Right forelimb (tissue), 1 donor: Measurements from ENCODE around the gene PITPNC1.

Experiments used
- DNase-seq: peaks from one replicate; pipeline ENCODE4 v3.0.0-alpha.2; 2018

Gene PITPNC1

DNA sequence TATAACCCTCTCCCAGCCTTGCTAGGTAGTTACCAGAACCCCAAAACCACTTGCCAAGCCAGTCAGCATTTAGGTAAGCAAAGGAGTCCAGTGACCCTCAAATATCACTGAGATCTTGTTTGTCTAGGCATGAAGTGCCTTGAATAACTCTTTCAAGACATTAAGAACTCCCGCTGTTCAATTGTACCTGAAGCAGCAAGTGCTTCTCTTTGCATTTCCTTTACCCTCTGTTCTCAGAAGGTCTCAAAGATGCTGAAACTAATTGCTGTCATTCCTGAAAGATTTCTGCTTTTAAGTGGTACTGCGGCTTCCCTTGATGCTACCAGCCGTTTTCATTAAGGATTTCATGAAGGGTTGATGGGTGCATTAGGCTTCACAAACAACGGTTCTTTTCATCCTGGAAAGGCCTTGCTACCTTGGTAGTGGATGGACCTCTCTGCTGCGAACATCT is 142.7 kb downstream of the PITPNC1 start:
- DNase-seq: no peak

DNA sequence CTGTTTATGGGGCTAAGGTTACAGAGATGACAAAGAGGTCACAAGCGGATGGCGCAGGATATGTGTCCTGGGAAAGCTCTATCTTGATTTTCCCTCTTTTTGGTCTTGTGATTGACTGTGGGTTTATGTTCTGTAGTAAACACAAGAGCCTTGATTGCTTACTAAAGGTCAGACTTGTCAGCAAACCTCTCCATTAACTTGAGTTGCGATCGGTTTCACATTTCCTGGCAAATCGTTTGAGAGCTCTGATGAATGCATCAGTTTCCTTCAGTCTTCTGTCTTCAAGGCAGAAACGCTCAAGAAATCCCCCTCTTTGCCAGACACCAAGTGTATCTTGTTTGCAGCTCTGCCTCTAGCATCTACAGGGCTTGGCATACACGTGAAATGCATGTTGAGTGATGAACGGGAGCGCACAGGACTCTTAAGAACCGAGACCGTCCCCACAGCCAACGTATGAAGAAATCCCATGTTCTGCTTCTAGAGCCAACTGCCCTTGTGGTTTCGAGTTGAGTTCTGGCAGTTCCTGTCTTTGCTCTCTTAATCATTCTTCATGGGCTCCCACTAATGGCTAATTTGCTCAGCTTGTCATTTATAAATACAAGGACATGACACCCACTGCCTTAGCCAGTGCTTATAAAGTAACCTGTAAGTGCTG is 143.3 kb downstream of the PITPNC1 start:
- DNase-seq: no peak

DNA sequence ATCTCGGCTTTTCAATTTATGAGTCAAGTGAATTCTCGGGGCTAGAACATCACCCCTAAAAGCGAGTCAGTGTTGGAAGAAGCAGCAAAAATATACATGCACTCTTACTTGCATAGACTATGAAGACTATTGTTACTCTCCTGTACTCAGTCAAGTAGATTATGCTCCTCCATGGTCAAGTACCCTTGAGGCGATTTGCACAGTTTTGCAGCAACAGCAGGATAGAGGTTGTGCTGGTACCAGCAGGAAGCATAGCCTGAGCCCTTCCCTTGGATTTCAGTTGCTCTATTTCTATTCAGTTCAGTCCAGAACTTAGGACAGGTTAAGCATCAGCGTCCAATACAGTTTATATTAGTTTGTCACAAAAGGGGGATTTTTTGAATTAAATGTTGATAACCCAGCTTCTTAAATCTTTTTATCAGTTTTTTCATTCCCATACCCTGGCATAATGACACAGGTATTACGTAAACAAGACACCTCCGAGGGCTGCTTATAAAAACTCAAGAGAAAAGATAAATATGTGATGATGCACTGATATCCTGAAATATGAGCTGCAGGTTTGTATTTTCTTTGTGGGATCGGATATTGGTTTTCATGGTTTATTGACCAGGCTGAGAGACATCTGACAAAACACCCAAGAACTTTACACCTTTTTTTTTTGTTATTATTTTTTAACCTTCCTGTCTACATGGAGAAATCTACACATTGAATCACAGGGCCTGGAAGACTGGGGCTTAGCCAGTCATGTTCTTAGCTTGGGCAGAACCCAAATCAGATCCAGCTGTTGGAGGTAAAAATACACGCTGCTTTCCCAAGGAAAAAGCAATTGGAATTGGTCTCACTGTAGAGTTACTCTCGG is 144.1 kb downstream of the PITPNC1 start:
- no peak for DNase-seq

DNA sequence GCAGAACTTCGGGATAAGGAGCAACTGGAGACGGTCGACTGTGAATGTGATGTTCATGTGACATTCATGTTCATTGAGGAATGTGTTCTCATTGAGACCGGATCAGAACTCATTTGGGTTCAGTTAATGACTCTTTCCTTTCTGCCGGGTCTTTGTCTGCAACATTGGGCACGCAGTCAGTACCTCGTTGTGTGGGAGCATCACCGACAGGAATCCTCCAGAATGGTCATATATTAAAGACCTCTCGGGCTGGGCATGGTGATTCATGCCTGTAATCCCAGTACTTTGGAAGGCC is 144.6 kb downstream of the PITPNC1 start:
- no peak for DNase-seq

DNA sequence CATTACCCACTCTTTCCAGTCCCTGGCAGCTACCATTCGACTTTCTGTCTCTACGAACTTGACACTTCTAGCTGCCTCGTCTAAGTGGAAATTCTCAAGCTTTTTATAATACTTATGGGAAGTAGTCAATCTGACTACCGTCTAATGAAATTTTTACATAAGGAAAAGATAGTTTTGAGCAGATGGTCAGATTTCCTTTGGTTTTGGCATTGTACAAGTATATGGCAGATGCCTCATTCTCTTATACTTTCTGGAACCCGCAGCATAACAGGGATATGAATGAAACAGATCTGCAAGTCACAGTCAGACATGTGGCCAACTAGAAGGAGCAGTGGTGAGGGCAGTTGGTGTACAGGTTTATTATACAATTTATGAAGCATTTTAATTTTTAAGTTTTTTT is 146.0 kb downstream of the PITPNC1 start:
- DNase-seq: no peak

DNA sequence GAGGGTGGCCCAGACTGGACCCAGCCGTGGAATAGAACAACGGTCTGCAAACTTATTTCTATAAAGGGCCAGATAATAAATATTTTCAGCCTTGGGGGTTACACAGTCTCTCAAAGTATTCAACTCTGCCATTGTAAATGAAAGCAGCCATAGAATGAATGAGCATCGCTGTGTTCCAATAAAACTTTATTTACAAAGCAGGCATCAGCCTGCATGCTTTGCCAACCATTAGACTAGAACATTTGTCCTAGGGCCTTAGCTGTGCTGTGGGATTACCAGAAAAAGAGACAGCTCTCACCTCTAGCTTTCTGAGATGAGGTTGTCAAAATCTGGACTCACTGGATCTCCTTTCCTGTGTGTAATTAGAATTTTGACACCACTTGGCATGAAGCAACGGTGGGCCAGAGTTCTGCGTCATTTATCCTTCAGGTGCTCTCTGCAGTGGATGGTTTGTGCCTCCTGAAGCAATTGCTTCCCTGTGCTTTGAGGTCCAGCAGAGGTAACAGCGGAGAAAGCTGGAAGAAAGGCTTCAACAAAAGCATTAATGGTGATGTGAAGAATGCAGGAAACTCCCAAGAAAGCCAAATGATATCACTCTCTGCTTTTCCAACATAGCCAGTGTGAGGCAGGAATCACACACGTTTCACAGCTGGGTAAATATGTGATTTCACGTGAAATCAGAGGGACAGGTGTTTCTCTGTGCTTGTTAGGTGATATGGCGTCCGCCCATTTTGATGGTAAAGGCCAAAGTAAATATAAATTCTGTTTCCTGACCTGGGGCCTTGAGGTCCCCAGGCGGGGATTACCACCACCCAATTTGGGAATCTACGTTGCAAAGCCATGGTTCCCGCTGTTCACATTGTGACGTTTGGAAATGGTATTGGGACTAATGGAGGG is 148.4 kb downstream of the PITPNC1 start:
- DNase-seq: no peak

DNA sequence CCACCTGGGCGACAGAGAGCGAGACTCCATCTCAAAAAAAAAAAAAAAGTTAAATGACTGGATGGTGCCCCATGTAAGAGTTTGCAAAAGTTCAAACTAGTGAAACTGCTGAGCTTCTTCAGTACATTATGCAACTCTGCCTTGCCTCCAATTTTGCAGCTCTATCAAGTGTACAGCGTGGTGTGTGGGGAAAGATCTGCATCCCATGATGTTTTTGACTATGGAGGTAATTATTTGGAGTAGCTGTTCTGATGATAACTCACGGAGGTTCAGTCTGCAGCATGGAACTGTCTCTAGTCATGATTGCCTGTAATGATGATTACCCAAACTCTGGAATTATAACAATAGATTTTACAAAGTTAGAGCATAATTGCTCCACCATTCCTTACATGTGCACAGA is 149.6 kb downstream of the PITPNC1 start:
- DNase-seq: no peak

DNA sequence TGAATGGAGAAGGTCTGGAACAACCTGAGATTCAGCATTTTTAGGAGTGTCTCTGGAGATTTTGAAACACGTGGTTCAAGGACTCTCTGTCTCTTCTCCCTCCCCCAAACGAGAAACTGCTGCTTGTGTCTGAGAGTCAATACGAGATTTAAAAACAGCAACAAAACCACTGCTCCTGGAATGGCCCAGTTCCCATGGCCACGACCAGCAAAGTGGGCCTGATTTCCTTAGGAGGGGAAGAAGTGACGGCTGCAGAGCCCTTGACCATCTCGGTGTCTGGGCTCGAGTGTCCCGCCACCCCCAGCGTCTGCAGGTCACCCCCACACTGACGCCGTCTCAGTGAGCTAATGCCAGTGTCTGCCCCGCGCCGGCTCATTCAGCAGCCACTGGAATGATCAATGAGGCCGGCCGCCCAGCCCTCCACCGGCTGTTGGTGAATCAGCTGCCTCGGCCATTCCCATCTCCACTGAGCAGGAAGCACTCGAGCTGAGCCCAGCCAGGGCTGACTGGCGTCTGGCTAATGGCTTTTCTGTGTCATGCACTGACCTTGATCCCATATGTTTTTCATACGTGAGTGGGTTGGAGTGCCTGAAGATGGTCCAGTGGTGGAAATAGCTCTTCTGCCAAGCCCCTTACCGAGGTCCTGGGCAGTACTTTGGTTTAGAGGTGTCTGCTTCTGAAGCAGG is 151.8 kb downstream of the PITPNC1 start:
- DNase-seq: peak; percentile 84

DNA sequence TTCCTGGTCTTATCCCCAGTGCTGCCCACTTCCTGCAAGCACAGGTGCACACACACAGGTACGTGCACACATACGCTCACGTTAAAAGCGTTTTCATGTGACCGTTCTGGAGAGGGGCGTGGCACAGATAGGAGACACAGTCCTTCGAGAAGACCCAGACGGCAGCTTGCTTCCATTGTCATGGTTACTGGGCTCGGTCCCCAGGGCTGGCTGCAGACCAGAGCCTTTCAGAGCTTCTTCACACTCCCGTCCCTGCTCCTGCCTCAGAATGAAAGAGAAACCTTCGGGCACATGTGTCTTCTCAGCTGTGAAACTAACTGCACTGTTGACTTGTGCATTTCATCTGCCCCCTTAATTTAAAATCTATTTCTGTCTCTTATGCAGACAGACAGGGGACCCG is 154.2 kb downstream of the PITPNC1 start:
- no peak for DNase-seq

DNA sequence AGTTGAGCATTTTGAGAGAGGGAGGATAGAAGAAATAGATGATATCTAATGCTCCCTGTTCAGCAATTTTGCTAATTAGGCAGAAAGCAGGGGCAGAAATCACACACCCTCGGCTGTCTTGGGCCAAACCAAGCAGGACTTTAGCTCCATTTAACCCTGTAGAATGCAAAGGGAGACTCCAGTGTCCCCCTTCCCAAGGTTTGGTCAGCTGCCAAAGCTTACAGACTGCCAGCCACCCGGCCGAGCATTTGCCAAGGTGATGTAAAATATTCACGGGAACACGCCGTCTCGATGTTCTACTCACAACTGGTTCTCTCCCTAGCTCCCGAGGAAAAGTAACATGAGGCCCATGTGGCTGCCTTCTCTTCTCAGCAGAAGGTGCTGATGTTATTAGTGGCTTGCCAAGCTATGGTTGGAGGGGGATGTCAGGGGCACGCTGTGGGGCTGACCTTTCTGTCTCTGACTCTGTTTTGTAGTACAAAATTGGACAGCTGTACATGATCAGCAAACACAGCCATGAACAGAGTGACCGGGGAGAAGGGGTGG is 155.3 kb downstream of the PITPNC1 start:
- no peak for DNase-seq

DNA sequence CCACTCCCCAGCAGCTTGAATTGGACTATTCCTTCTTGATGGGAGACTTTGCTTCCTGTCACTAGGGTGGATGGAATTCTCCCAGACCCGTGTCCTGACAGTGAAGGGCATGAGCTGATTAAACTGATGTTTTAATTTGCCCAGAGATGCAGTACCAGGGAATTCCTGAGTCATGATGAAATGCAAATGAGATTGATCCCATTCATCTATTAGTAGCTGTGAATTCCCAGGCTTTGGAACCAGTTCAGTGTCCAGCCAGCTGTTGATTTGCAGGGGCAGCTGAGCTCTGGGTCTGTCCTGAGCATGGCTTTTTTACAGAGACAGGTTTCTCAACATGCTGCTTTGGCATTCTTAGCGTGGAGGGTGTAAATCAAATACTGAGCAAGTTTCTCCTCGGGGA is 157.9 kb downstream of the PITPNC1 start:
- no peak for DNase-seq

DNA sequence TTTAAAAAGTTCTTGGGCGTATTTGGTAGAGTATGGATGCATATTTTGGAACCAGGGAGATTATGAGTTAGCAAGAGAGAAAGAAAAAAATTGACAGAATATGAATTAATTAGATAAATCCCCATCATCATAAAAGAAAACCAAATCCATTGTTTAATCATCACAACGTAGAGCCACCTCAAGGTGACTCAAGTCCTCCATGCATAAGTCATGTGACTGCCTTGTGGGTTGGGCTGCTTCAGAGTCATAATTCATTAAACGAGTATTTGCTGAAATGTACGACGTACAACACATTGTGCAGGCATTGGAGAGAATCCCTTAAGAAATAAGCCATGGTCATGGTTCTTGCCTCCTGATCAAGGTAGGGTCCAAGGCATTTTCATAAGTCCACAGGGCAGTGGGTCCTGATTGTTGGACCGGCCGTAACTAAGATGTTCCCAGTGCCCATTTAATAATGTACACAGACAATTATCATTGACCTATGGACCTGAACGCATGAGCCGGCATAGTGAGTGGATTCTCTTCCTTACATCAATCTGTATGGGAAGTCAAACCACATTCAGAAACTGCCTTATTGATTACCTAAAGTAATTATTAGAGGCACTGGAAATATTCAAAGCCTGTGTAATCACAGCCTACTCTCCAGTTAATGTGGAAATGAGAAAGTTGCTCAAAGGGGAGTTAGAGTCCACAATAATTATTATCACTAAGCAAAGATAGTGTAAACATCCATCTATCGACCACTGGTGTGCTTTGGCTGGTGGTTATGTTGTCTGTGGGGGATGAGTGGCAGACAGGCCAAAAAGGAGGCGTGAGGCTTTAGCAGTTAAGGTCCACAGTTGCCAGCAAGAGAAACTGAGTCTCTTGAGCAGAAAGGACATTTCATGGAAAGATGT is 165.4 kb downstream of the PITPNC1 start:
- no peak for DNase-seq

DNA sequence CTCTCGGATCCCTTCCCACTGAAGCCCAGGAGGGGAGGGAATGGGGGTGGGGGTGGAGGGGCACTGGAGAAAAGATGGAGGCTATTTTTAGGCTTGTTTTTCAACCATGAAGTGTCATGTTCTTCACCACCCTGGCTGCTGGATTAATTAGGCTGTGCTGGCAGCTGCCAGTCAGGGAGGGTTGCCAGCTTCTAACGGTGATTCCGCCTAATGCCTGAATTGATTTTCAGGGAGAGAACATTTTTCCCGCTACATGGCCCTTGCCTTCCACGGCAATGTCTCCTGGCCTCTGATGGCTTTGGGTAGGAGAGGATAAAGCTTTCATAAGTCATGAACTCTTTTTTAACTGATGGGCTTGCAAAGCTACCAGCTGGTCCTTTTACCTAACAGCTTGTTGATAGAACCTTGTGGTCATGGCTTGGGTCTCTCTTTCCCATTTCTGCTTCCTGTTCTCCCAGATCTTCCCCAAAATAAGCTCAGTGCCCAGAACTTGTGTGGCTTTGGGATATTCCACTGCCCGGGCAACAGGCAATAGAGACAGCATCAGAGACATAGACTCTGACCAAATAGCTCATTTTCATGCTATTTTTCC is 167.4 kb downstream of the PITPNC1 start:
- DNase-seq: no peak

DNA sequence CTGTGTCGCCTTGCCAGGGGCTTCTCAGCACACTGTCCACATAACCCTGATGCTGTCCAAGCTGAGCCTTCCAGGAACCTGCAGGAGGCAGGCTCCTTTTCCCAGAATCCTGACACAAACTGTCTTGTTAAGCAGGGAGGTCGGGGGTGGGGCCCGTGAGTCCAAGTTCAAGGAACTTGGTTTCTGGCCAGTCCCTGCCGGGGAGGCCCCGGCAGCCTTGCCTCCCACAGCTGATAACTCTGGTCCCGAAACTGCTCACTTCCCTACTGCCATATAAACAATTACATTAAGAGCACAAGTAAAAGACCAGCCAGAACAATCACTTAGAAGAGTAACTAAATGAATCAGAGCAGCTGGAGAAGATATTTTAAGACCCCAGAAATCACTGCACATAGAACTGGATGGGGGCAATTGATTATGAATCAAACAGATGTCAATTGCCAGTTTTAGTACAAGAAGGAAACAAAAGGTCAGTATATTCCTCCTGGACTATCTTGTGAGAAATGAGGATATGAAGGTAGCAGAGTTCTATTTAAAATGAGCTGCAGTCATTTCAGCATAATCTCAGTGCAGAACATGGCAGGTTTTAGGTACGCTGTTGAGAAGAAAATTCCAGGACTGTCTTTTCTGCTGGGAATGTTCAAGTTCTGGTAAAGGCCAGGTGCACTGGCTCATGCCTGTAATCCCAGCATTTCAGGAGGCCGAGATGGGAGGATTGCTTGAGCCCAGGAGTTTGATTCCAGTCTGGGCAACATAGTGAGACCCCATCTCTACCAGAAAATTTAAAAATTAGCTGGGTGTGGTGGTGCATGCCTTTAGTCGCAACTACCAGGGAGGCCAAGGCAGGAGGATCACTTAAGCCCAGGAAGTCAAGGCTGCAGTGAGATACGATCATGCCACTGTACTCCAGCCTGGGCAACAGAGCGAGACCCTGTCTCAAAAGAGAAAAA is 169.8 kb downstream of the PITPNC1 start:
- DNase-seq: no peak

DNA sequence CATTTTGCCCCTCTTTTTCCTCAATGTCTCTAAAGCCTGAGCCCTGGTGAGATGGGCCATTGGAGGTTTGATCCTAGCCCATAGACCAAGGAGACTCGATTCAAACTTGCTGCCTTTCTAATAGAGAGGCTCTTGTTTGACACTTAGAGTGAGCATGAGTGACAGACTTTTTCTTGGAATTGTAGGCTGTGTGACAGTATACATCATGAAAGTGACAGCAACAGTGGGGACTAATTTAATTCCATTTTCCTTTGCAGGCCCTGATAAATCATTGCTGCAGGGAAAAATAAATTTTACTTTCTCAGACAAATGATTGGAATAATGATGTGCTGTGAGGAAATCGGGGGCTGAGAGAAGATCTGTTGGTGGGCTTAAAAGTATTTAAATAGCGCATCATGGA is 171.6 kb downstream of the PITPNC1 start:
- no peak for DNase-seq

DNA sequence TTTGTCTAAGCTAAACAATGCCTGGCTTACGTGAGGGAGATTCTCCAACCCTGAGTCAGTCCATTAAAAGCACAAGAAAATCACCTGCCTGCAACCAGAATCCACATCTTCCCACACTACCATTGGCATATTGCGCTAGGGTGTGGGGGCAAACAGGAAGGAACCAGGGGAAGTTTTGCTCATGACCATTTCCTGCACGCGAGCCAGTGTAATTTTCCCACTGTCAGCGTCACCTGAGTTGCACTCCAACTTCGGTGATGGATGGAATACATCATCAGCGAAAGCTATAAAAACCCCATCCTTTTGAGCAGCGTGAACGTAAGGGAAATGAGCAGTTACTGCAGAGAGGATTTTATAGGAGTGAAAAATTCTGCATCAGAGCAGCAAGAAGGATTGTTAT is 172.7 kb downstream of the PITPNC1 start:
- no peak for DNase-seq

DNA sequence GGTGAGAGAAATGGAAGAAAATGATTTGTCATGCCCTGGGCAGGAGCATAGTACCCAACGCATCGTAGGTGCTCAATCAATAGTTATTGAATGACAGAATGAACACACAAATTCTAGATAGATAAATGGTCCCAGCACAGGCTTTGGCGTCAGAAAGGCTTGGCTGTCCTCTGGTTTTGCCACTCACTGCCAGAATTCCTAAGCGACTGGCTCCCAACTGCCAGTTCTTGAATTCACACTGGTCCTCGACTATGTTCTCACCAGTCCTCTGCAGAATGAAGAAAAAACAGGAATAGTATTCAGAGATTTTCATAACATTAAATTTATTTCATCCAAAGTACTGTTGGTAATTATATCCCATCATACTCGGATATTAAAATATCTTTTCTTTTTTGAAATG is 177.6 kb downstream of the PITPNC1 start:
- DNase-seq: no peak

DNA sequence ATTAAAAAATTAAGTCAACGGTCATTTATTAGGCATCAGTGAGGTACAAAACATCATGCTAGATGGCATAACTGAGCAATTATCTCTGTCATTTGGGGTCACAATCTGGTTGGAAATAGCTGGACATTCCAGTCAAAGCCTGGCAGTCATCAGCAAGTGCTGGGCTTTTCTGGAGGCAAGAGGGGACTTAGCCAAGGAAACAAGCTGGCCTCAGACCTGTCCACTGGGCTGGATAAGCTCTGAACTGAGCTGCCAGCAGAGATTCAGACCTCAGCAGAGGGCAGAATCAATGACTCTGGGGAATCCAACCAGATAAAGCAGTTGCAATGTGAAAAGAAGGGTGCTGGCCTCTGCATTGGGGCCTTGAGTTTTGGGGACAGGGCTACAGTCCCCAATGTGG is 178.8 kb downstream of the PITPNC1 start:
- no peak for DNase-seq

DNA sequence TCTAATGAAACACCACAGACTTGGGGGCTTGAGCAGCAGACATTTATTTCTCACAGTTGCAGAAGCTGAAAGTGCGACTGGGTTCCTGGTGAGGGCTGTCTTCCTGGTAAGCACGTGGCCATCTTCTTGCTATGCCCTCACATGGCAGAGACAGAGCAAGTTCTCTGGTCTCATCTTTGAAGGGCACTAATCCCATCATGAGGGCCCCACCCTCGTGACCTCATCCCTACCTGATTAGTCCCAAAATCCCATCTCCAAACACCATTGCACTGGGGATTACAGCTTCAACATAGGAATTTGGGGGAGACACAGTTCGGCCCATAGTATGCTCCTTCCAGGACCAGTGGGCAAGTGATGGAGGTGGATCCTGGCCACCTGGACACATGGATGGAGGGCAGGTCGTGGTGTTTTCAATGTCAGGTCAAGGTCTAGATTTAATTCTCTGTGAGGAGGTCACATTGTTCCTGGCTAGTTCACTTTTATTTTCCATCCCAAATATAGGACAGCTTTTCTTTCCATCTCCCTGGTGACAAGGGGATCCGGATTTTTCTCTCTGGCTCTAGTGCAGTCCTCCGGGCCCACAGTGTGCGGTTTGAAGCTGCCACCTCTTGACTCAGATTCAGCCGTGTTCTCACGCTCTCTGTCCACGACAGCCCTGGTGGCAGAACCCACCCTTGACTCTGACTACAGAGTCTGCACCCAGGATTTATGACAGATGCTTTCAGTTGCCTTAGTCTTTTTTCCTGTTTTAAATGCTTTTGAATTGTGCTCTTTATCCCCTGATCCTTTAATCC is 180.2 kb downstream of the PITPNC1 start:
- DNase-seq: no peak
